Keratinocyte (primary cell): ENCODE measurements around the gene NECAB3.

Experiments
- EZH2 ChIP-seq: IDR thresholded peaks from one replicate; pipeline ENCODE4 v1.6.1; 2012; ENCODE audit warnings: inconsistent platforms, mild to moderate bottlenecking, low read length, moderate library complexity
- TF ChIP-seq, protein P1 (sequence below), 3 experiments: IDR thresholded peaks in 1 of 3; conservative IDR thresholded peaks in 1 of 3; optimal IDR thresholded peaks in 1 of 3; 2 replicates in 2 of 3; 3 replicates in 1 of 3; pipeline versions ENCODE3 to v1.5.1; 2011; ENCODE audit warnings: low read length in 3 of 3, mild to moderate bottlenecking in 3 of 3, moderate library complexity in 2 of 3, control low read depth in 1 of 3, inconsistent platforms in 1 of 3; ENCODE audit not compliant: insufficient read depth in 2 of 3; ENCODE audit errors: extremely low read depth in 1 of 3

DNA sequence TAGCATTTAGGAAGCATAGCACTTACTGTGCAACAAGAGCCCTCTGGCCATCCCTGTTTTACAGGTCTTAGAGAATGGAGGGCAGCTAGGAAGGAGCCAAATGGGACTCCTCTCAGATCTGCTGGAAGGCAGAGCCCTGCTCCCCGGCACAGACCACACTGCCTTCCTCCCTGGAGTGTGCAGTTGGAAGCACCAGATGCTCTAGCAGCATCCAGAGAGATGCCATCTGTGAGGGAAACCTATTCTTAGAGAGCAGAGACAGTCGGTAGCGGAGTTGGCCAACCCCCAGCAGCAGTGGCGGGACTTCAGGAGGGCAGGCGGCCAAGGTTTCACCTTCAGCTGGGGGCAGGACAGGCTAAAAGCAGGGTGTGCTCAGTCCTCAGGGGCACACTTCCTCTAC is 28.6 kb upstream of the NECAB3 start:
- TF ChIP-seq, protein P1, sequence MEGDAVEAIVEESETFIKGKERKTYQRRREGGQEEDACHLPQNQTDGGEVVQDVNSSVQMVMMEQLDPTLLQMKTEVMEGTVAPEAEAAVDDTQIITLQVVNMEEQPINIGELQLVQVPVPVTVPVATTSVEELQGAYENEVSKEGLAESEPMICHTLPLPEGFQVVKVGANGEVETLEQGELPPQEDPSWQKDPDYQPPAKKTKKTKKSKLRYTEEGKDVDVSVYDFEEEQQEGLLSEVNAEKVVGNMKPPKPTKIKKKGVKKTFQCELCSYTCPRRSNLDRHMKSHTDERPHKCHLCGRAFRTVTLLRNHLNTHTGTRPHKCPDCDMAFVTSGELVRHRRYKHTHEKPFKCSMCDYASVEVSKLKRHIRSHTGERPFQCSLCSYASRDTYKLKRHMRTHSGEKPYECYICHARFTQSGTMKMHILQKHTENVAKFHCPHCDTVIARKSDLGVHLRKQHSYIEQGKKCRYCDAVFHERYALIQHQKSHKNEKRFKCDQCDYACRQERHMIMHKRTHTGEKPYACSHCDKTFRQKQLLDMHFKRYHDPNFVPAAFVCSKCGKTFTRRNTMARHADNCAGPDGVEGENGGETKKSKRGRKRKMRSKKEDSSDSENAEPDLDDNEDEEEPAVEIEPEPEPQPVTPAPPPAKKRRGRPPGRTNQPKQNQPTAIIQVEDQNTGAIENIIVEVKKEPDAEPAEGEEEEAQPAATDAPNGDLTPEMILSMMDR (optimal IDR thresholded peaks at IDR 0.05 in 1 of 3, IDR thresholded peaks at IDR 0.05 in 1 of 3, conservative IDR thresholded peaks at IDR 0.05 in 1 of 3; ENCODE audit: extremely low read depth in 1 of 3, insufficient read depth in 2 of 3, low read length in 3 of 3), result no peak
- TF ChIP-seq EZH2, result no peak
